ENCODE measurements around the gene DCDC2C.

DNA sequence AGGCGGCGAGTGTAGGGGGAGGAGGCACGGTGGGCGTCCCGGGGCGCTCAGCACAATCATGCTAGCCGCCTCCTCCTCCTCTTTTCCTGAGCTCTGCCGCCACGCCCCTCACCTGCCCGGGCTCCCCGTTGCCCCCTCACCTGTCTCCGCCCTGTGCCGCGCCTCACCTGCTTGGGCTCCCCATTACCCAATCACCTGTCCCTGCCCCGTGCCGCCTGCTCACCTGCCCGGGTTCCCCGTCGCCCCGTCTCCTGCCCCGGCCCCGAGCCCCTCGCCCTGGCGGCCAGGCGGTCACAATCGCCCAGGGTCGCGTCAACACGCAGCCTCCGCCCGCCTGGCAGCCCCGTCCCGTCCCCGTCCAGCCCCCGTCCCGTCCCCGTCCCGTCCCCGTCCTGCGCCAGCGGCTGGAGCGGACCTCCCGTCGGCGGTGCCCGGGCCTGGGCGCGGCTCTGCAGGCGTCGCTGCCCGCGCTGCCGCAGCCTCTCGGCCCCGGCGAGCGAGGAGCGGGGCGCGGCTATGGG is at the start of gene DCDC2C:
- TF ChIP-seq CEBPB (IDR thresholded peaks at IDR 0.05) (no peak), TCF12 (IDR thresholded peaks at IDR 0.05; ENCODE audit: low read depth) (no peak), RAD21 (IDR thresholded peaks at IDR 0.05; ENCODE audit: low read depth) (no peak), TEAD4 (IDR thresholded peaks at IDR 0.05) (no peak), FOXM1 (IDR thresholded peaks at IDR 0.05; ENCODE audit: borderline replicate concordance, low read depth) (no peak), YY1 (IDR thresholded peaks at IDR 0.05; ENCODE audit: low read depth) (no peak), TAF1 (IDR thresholded peaks at IDR 0.05; ENCODE audit: low read depth) (no peak), EP300 (IDR thresholded peaks at IDR 0.05; ENCODE audit: borderline replicate concordance) (no peak), EGR1 (IDR thresholded peaks at IDR 0.05) (no peak), NFIC (IDR thresholded peaks at IDR 0.05) (no peak), CREB1 (IDR thresholded peaks at IDR 0.05; ENCODE audit: low read depth) (no peak)
- TF ChIP-seq, protein P1, sequence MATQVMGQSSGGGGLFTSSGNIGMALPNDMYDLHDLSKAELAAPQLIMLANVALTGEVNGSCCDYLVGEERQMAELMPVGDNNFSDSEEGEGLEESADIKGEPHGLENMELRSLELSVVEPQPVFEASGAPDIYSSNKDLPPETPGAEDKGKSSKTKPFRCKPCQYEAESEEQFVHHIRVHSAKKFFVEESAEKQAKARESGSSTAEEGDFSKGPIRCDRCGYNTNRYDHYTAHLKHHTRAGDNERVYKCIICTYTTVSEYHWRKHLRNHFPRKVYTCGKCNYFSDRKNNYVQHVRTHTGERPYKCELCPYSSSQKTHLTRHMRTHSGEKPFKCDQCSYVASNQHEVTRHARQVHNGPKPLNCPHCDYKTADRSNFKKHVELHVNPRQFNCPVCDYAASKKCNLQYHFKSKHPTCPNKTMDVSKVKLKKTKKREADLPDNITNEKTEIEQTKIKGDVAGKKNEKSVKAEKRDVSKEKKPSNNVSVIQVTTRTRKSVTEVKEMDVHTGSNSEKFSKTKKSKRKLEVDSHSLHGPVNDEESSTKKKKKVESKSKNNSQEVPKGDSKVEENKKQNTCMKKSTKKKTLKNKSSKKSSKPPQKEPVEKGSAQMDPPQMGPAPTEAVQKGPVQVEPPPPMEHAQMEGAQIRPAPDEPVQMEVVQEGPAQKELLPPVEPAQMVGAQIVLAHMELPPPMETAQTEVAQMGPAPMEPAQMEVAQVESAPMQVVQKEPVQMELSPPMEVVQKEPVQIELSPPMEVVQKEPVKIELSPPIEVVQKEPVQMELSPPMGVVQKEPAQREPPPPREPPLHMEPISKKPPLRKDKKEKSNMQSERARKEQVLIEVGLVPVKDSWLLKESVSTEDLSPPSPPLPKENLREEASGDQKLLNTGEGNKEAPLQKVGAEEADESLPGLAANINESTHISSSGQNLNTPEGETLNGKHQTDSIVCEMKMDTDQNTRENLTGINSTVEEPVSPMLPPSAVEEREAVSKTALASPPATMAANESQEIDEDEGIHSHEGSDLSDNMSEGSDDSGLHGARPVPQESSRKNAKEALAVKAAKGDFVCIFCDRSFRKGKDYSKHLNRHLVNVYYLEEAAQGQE (IDR thresholded peaks at IDR 0.05; ENCODE audit: low read depth), result no peak
- TF ChIP-seq, protein P2, sequence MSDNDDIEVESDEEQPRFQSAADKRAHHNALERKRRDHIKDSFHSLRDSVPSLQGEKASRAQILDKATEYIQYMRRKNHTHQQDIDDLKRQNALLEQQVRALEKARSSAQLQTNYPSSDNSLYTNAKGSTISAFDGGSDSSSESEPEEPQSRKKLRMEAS (IDR thresholded peaks at IDR 0.05), result no peak

Measured in Ishikawa (cell line).